H4 (cell line): ENCODE data around the gene ITGB6. TPM values are rescaled to one million over a fixed set of nuclear protein-coding genes. Genes with fewer than 3 reads are reported as not detected.
"Not testable (repeated sequence)": the region's sequence is repeated elsewhere in the genome, so short reads cannot be mapped to it uniquely, and the experiment has no call there.

Source experiments
- DNase-seq: peaks from one replicate; pipeline ENCODE4 v3.0.0-alpha.2; 2015; ENCODE audit warnings: low spot score
- total RNA-seq: library from RNA; depleted of rRNA; stranded (reverse); fragments of >200 nt; shearing (Covaris generic); gene quantifications from 2 replicates; pipeline ENCODE4 v1.2.3, GENCODE V29; 2014

The ITGB6 gene
- total RNA-seq, 1 experiment from 2014 or later: not detected

DNA sequence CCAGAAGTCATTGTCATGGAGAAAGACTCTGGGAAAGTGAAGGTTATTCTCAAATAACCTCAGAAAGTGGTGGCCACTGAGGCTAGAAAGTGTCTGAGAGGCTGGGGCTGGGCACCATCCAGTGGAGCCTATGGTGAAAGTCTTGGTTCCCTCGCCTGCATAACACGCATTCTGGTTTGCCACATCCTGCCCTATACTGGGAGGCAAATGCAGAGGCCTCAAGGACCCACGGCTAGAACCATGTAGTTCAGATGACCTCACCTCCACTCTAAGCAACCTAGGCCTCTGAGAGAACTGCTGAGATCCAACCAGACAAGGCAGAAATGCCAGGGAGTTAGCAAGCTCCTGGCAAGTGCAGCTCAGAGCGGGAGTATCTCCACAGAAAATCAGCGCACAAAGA lies 5.1 kb downstream of the ITGB6 start:
- DNase-seq: peak; percentile 31

DNA sequence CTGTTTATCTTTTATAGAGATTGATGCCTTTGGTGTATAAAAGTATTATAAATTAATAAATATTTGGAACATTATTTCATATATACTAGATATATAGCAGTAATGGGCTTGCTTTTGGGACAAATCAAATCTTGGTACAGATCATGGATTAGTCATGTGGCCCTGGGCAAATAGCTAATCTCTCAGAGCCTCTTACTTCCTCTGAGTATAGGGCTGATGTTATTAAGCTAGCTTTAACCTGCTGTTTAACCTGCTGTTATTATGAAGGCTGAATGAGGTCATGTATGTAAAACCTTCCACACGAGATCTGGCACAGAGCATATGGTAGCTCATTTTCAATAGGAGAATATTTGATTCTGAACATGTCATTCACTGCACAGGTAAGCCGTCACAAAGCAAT lies 5.7 kb downstream of the ITGB6 start:
- no peak for DNase-seq

GRCh38 chr2:160181146-160181836 lies 18.8 kb downstream of the ITGB6 start:
- DNase-seq: peak; percentile 71

- DNase-seq: not testable (repeated sequence)
These were observed 19.4 kb downstream of the ITGB6 start for GRCh38 chr2:160180690-160181089.

DNA sequence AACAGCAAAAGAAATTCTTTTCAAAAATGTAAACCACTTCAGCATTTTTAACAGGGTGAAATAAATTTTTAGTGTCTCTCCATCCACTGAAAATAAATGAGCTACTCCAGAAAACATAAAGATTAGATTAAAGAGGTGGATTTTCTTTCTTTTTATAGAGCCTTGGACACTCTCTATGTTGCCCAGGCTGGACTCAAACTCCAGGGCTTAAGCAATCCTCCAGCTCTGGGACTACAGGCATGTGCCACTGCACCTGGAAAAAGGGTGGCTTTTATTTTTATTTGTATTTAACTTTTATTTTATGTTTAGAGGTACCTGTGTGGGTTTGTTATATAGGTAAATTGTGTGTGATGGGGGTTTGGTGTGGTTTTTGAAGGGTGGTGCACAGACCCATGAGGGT lies 19.9 kb downstream of the ITGB6 start:
- no peak for DNase-seq

DNA sequence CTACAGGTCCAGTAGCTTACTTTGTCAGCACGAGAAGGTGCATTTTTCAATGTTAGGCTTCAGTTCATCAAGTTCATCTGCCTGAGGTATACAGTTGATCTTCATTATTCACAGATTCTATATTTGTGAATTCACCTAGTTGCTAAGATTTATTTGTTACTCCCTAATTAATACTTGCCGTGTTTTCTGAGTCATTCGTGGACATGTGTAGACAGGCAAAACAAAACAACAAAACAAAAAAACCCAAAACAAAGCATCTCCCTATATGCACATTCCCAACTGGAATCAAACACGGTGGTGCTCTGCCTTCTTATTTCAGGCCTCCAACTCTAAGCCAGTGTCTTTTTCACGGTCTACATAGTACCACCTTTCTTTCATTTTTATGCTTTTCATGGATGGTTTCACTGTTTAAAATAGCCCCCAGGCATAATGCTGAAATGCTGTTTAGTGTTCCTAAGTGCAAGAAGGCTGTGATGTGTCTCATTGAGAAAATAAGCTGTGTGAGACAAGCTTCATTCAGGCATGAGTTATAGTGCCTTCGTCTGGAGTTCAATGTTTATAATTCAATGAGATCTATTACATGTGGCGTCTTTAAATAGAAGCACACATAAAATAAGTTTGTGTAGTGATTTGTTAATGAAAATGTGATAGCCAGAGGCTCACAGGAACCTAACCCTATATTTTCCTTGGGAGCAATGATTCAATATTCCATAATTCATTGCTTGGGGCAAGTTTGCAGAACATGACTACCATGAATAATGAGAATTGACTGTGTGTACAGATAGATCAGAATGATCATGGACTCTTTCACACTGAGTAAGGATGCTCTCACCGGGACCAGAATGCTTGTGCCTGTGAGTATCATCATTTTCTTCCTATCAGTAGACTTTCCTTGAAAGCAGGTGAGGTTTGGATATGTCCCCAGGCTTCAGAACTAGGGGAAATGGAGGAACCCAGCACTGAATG lies 24.6 kb downstream of the ITGB6 start:
- no peak for DNase-seq

DNA sequence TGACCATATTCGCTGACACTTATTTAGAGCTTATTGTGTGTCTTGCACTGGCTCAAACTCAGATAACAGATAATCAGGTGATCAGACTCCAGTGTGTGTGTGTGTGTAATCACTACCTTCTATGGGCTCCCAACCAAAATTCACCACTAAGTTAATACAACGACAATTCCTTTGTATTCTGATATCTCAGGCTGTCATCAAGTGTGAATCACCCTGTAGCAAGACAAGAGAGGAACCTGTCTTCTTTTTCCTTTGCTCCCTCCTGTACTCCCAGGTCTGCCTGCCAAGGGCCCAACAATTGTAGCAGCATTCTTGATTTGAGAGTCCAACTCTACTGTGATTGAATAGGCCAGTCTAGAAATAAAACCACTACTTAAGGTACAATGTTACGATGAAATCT lies 25.8 kb downstream of the ITGB6 start:
- DNase-seq: no peak

- DNase-seq: no peak
These were observed 30.1 kb downstream of the ITGB6 start for GRCh38 chr2:160169988-160170387.

GRCh38 chr2:160169471-160169870 lies 30.6 kb downstream of the ITGB6 start:
- DNase-seq: no peak

DNA sequence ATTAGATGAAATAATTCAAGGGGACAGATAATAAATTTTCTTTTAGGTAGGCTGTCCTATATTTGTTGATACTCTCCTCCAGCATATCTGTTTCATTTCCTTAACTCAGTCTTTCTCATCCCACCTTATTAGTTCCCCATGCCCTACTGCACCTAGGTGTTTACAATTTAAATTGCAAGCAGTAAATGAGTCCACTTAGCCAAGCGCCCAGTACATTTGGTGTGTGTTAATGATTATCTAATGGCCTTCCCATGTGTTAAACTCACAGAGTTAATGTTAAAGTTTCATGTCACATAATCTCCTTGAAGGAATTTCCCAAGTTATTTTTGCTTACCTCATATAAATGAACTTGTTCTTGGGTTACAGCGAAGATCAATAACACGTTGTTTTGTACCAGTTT lies 31.2 kb downstream of the ITGB6 start:
- no peak for DNase-seq

DNA sequence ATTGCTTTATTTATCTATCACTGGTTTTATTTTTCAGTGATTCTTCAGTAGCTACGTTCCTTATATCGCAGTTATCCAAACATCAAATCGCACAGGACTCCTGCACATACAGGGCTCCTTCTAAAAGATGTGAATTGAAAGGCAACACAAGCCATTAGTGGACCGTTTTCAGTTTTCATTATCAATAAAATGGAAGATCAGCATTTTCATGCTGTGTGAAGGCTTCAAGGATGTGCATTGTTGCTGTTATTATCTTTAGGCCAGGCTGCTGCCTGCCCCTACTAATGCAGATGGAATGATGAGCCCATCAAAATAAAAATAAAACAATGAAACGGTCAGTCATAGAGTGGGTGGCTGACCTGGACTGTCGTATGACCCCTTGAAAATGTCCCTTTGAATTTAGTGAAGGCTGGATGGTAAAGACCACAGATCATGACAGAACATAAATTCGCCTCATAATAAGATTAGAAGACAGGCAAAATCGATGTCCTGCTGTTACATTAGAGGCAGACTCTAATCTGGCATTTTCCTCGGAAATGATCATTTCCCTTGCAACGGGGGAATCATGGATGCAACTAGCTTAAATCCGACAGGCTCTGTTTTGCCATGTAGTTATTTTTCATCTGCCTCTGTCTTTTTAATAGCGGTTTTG lies 32.9 kb downstream of the ITGB6 start:
- DNase-seq: no peak

DNA sequence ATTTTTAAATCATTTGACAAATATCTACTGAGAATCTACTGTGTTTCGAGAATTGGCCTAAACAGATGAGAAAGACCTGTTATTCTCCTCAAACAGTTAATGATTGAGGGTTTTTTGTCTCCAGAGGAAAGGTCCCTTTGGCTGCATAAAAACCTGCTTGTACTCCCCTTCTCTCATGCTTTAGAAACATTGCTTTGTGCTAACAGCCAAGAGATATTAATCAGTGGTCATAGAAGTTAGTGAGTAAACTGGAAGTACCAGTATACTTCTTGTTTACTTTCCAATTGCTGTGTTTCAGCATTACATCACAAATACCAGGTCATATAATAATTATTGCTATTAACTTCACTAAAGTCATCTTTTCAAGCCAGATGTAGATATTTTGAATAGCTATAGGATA lies 34.1 kb downstream of the ITGB6 start:
- DNase-seq: no peak

DNA sequence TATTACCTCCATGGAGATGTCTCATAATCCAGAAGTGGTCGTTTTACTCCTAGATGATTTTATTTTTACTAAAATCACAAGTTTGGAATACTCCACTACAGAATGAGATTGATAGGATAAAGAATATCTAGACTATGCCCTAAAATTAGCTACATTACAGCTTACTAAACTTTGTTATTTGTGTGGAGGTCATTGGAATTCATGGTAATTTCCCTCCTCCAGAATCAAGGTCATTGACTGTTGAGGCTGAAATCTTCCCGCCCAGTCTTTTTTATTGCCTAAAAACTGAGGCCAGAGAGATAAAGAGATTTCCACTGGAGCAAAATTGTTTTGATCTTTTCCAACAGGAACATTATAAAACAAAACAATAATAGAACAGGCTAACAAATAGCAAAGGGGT lies 35.0 kb downstream of the ITGB6 start:
- DNase-seq: no peak

GRCh38 chr2:160157861-160158829 lies 41.9 kb downstream of the ITGB6 start:
- DNase-seq: no peak

GRCh38 chr2:160156665-160157064 lies 43.4 kb downstream of the ITGB6 start:
- peak; percentile 19 for DNase-seq

- DNase-seq: no peak
These were observed 44.0 kb downstream of the ITGB6 start for GRCh38 chr2:160156100-160156499.

- not testable (repeated sequence) for DNase-seq
These were observed 51.7 kb downstream of the ITGB6 start for GRCh38 chr2:160148419-160148818.

DNA sequence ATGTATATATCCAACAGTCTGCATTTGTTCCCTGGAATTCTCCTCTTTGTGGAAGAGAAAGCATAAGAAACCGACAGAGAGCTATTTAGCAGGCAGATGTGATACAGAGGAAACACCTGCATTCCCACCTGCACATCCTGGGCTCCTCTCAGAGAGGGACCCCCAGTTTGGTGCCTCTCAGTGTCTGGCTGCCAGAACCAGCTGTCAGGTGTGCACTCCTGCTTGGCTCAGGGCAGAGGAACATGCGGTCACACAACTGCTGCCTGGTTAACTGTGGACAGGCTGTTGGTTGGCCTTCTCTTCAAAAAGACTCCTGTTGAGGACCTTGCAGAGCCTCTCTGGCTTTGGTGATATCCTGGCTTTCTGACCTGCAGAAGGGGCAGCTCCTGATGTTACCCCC lies 54.6 kb downstream of the ITGB6 start:
- no peak for DNase-seq

- DNase-seq: no peak
These were observed 55.6 kb downstream of the ITGB6 start for GRCh38 chr2:160144280-160144990.

DNA sequence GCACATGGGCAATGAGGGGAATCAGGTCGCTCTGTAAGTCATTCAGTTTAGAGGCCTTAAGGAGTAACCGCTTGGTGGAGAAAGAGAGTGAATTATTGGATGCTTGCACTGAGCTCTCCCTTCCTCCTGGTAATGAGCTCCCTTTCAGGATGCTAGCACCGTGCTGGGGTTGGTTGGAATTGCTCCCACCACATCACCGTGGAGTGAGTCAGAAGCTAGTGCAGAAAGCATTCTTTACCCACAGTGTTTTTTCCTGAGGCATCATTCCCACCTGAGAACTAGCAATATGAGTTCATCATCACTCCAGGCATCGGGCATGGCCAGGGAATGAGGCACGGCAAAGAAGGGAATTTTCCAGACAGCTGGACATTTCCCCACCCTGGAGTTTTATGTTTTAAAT lies 57.6 kb downstream of the ITGB6 start:
- no peak for DNase-seq

GRCh38 chr2:160141912-160142311 lies 58.2 kb downstream of the ITGB6 start:
- no peak for DNase-seq
